Prostate gland (tissue), 2 donors: ENCODE measurements around the gene RBM47. TPM values are rescaled to one million over a fixed set of nuclear protein-coding genes. Genes with fewer than 3 reads are reported as not detected.

Source experiments
- DNase-seq: peaks from one replicate; pipeline ENCODE4 v3.0.0-alpha.2; 2019; ENCODE audit warnings: low spot score
- H3K27ac ChIP-seq, 2 donors: fragments of 200-600 bp; sonication (generic); 2 replicates each; pipeline ENCODE4 v1.5.1; 2017 to 2019
- H3K27me3 ChIP-seq: fragments of 200-600 bp; sonication (generic); replicated peaks from 2 replicates; pipeline ENCODE4 v1.5.1; 2019; ENCODE audit not compliant: insufficient read depth
- H3K36me3 ChIP-seq, 2 donors: fragments of 200-600 bp; sonication (generic); 1 replicate in 1 of 2; 2 replicates in 1 of 2; pipeline versions ENCODE4 v1.5.1 to v1.8.1; 2017 to 2019
- H3K4me1 ChIP-seq: fragments of 200-600 bp; sonication (generic); replicated peaks from 2 replicates; pipeline ENCODE4 v1.5.1; 2019
- H3K4me3 ChIP-seq, 2 donors: fragments of 200-600 bp; sonication (generic); 2 replicates each; pipeline ENCODE4 v1.5.1; 2017 to 2019
- H3K9me3 ChIP-seq: fragments of 200-600 bp; sonication (generic); 2 replicates; pipeline ENCODE4 v1.5.1; 2017
- CTCF ChIP-seq, 4 experiments: fragments of 200-600 bp in 2 of 4; fragments of 450-650 bp in 2 of 4; sonication (generic) in 2 of 4; IDR thresholded peaks; 1 replicate in 3 of 4; 2 replicates in 1 of 4; pipeline ENCODE4 v1.5.1; 2016 to 2019; ENCODE audit warnings: antibody characterized with exemption in 4 of 4, mild to moderate bottlenecking in 2 of 4, moderate library complexity in 2 of 4
- POLR2A ChIP-seq: fragments of 450-650 bp; IDR thresholded peaks from one replicate; pipeline ENCODE4 v1.6.1; 2016; ENCODE audit warnings: antibody characterized with exemption, mild to moderate bottlenecking
- POLR2AphosphoS5 ChIP-seq: sonication (generic); formaldehyde crosslinking; IDR thresholded peaks from one replicate; pipeline ENCODE4 v1.6.1; 2017; ENCODE audit warnings: antibody characterized with exemption
- WGBS: methylation state at CpG from one replicate; pipeline ENCODE4 v1.1.5; 2018; 5-methylcytosine and 5-hydroxymethylcytosine counted together
- intact Hi-C: fragments of 100-400 bp; cut with DNase I; formaldehyde crosslinking; loops from one replicate; pipeline ENCODE4 v1.14.2; 2022
- total RNA-seq, 2 donors: library from RNA; depleted of rRNA; stranded (reverse); fragments of >200 nt; gene quantifications; one replicate each; pipeline ENCODE4 v1.1.0, GENCODE V29; 2016

RBM47 gene
- total RNA-seq, 2 donors from 2014 or later: 241 to 302 TPM

GRCh38 chr4:40525752-40526598 is 103.7 kb downstream of the RBM47 start:
- peak; percentile 54 for DNase-seq
- Histone ChIP-seq H3K4me1 (peaks cover 3% of the 10 kb centered on the region), H3K9me3 (no peaks in the 10 kb centered on the region), H3K27me3 (no peaks in the 10 kb centered on the region), H3K36me3 (no peaks in the 10 kb centered on the region), H3K27ac (peak overlapping the region; percentile 72 to 79), H3K4me3 (no peak overlapping the region)
- WGBS: 48% methylated on average over 8 of the region's 8 CpGs
- TF ChIP-seq POLR2A (no peak), CTCF (IDR thresholded peaks at IDR 0.05) (no peak), POLR2AphosphoS5 (peak; percentile 64)
- intact Hi-C loops: no loop called here

- Histone ChIP-seq H3K36me3 (no peaks in the 10 kb centered on the region), H3K4me3 (no peak overlapping the region), H3K27ac (peak overlapping the region; percentile 72 to 79), H3K9me3 (no peaks in the 10 kb centered on the region), H3K27me3 (no peaks in the 10 kb centered on the region), H3K4me1 (peaks cover 3% of the 10 kb centered on the region)
- no peak for TF ChIP-seq CTCF (IDR thresholded peaks at IDR 0.05)
- no peak for TF ChIP-seq POLR2A
- peak; percentile 77 for TF ChIP-seq POLR2AphosphoS5
- intact Hi-C loops: no loop called here
- peak; percentile 59 for DNase-seq
- WGBS: 60% methylated on average over 11 of the region's 11 CpGs
These were observed 105.2 kb downstream of the RBM47 start for GRCh38 chr4:40524366-40525041.

GRCh38 chr4:40523581-40523980 is 106.1 kb downstream of the RBM47 start:
- intact Hi-C loops: no loop called here

GRCh38 chr4:40521957-40522356 is 107.7 kb downstream of the RBM47 start:
- WGBS: 93% methylated on average over 2 of the region's 2 CpGs
- Histone ChIP-seq H3K27me3 (no peaks in the 10 kb centered on the region), H3K4me3 (no peak overlapping the region), H3K36me3 (no peaks in the 10 kb centered on the region), H3K27ac (peak overlapping the region in 1 of 2 donors; percentile 18), H3K4me1 (peaks cover 3% of the 10 kb centered on the region), H3K9me3 (no peaks in the 10 kb centered on the region)
- intact Hi-C loops: no loop called here
- DNase-seq: no peak
- no peak for TF ChIP-seq POLR2A
- no peak for TF ChIP-seq CTCF (IDR thresholded peaks at IDR 0.05)
- no peak for TF ChIP-seq POLR2AphosphoS5

More at GRCh38 chr4:40523581-40523980, 106.1 kb downstream of the RBM47 start:
- WGBS: 91% methylated on average over 7 of the region's 7 CpGs
- no peaks in the 10 kb centered on the region for H3K27me3 ChIP-seq
- no peaks in the 10 kb centered on the region for H3K9me3 ChIP-seq
- TF ChIP-seq CTCF (IDR thresholded peaks at IDR 0.05): no peak
- TF ChIP-seq POLR2AphosphoS5: no peak
- no peak for TF ChIP-seq POLR2A
- no peaks in the 10 kb centered on the region for H3K36me3 ChIP-seq
- no peak overlapping the region for H3K4me3 ChIP-seq
- H3K4me1 ChIP-seq: peaks cover 3% of the 10 kb centered on the region
- no peak for DNase-seq
- H3K27ac ChIP-seq: peak overlapping the region in 1 of 2 donors; percentile 79
